GM12878 (cell line): ENCODE results near the gene SASH1. TPM values are rescaled to one million over a fixed set of nuclear protein-coding genes. Genes with fewer than 3 reads are reported as not detected.

ENCODE experiments used
- ATAC-seq: fragments of 200-7000 bp; cut with Tn5 transposase; 3 replicates; pipeline ENCODE4 v1.9.1; 2020; ENCODE audit warnings: mild to moderate bottlenecking, moderate library complexity
- BruUV-seq: library from RNA; stranded (reverse); fragments of 400-500 nt; replicated peaks from 2 replicates; lab custom pipeline; 2021; lab: Mats Ljungman, UMichigan
- CTCF ChIA-PET: fragments of 300-600 bp; sonication (Branson Sonifier 250); formaldehyde crosslinking; extraction: SDS; loops from one replicate; lab custom pipeline; 2021; ENCODE audit warnings: inconsistent platforms; lab: Yijun Ruan, JAX
- POLR2A ChIA-PET: fragments of 350-600 bp; formaldehyde crosslinking; extraction: SDS; loops from one replicate; lab custom pipeline; 2021; ENCODE audit warnings: inconsistent platforms; lab: Charles Lee
- RAD21 ChIA-PET: fragments of 300-600 bp; sonication (Branson Sonifier 250); formaldehyde crosslinking; loops from one replicate; lab custom pipeline; 2023; ENCODE audit warnings: antibody characterized with exemption; ENCODE audit not compliant: unreplicated experiment; lab: Charles Lee
- SMC1A ChIA-PET: fragments of 300-600 bp; sonication (Branson Sonifier 250); formaldehyde crosslinking; loops from one replicate; lab custom pipeline; 2023; ENCODE audit not compliant: unreplicated experiment, uncharacterized antibody; lab: Charles Lee
- DNase-seq: peaks from one replicate; pipeline ENCODE4 v3.0.0-alpha.2; 2011; ENCODE audit warnings: low read depth, low spot score
- FAIRE-seq: peaks from 3 replicates; lab custom pipeline; 2011; peaks lifted over from hg19 to GRCh38; lab: Jason Lieb, UNC
- H2AFZ ChIP-seq: 2 replicates; pipeline ENCODE4 v1.6.0; 2011; ENCODE audit warnings: low read depth, low read length, control low read depth; ENCODE audit not compliant: control insufficient read depth
- H3K27ac ChIP-seq: 2 replicates; pipeline ENCODE4 v1.5.1; 2011; ENCODE audit warnings: control low read depth; ENCODE audit not compliant: control insufficient read depth, insufficient read depth
- H3K27me3 ChIP-seq, 2 experiments: replicated peaks in 1 of 2; 2 replicates each; pipeline versions ENCODE4 v1.6.0 to v1.6.1; 2011; ENCODE audit warnings: low read length in 1 of 2; ENCODE audit not compliant: control insufficient read depth in 2 of 2, insufficient read depth in 2 of 2
- H3K36me3 ChIP-seq, 2 experiments: 2 replicates each; pipeline ENCODE4 v1.5.1; 2011; ENCODE audit warnings: low read length in 1 of 2; ENCODE audit not compliant: control insufficient read depth in 2 of 2, insufficient read depth in 2 of 2
- H3K4me1 ChIP-seq: 2 replicates; pipeline ENCODE4 v1.6.1; 2011; ENCODE audit warnings: mild to moderate bottlenecking, low read length, moderate library complexity, mixed read lengths; ENCODE audit not compliant: control insufficient read depth, insufficient read depth
- H3K4me2 ChIP-seq: 2 replicates; pipeline ENCODE4 v1.6.0; 2011; ENCODE audit warnings: control low read depth; ENCODE audit not compliant: control insufficient read depth, insufficient read depth
- H3K4me3 ChIP-seq: fragments of 200-600 bp; sonication (generic); 2 replicates; pipeline ENCODE4 v1.5.1; 2016
- H3K79me2 ChIP-seq: 2 replicates; pipeline ENCODE4 v1.6.0; 2011; ENCODE audit warnings: low read length; ENCODE audit not compliant: control insufficient read depth, insufficient read depth
- H3K9ac ChIP-seq: 2 replicates; pipeline ENCODE4 v1.8.0; 2011; ENCODE audit warnings: low read length, control low read depth, mixed read lengths; ENCODE audit not compliant: control insufficient read depth, insufficient read depth
- H3K9me3 ChIP-seq: replicated peaks from 3 replicates; pipeline ENCODE4 v1.5.1; 2011; ENCODE audit warnings: mild to moderate bottlenecking, low read length; ENCODE audit not compliant: control insufficient read depth, insufficient read depth
- H4K20me1 ChIP-seq: 2 replicates; pipeline ENCODE4 v1.6.0; 2011; ENCODE audit not compliant: control insufficient read depth, insufficient read depth
- BHLHE40 ChIP-seq, 2 experiments: fragments of 450-650 bp in 1 of 2; IDR thresholded peaks; 2 replicates each; pipeline ENCODE4 v1.6.1; 2011 to 2017; ENCODE audit warnings: low read depth in 2 of 2, borderline replicate concordance in 1 of 2, improper control_type of control experiment in 1 of 2, low read length in 1 of 2, mild to moderate bottlenecking in 1 of 2
- ESRRA ChIP-seq: IDR thresholded peaks from 2 replicates; pipeline ENCODE4 v1.6.1; 2012; ENCODE audit warnings: mild to moderate bottlenecking, low read length, improper control_type of control experiment
- JUNB ChIP-seq: IDR thresholded peaks from 2 replicates; pipeline ENCODE4 v1.6.1; 2016; ENCODE audit warnings: antibody characterized with exemption, mild to moderate bottlenecking
- KLF5 ChIP-seq: fragments of 450-650 bp; IDR thresholded peaks from 2 replicates; pipeline ENCODE4 v1.6.1; 2014; ENCODE audit warnings: mild to moderate bottlenecking; ENCODE audit not compliant: partially characterized antibody
- MEF2A ChIP-seq: IDR thresholded peaks from 2 replicates; pipeline ENCODE4 v1.6.1; 2011; ENCODE audit warnings: low read depth, mild to moderate bottlenecking, low read length, moderate library complexity; ENCODE audit not compliant: insufficient read depth
- MXI1 ChIP-seq: fragments of 150-350 bp; IDR thresholded peaks from 2 replicates; pipeline ENCODE4 v1.6.1; 2011; ENCODE audit warnings: low read depth, mild to moderate bottlenecking, inconsistent platforms, low read length, improper control_type of control experiment
- NFXL1 ChIP-seq: fragments of 450-650 bp; IDR thresholded peaks from 2 replicates; pipeline ENCODE4 v1.6.1; 2017; ENCODE audit warnings: antibody characterized with exemption, mild to moderate bottlenecking, borderline replicate concordance
- RB1 ChIP-seq: fragments of 450-650 bp; formaldehyde crosslinking; IDR thresholded peaks from 2 replicates; pipeline ENCODE4 v1.6.1; 2017; ENCODE audit warnings: mild to moderate bottlenecking, borderline replicate concordance
- SMAD5 ChIP-seq: IDR thresholded peaks from 2 replicates; pipeline ENCODE4 v1.6.1; 2016; ENCODE audit warnings: antibody characterized with exemption, low read depth
- TCF3 ChIP-seq: IDR thresholded peaks from 2 replicates; pipeline ENCODE4 v1.6.1; 2012; ENCODE audit warnings: low read depth, mild to moderate bottlenecking, low read length, borderline replicate concordance; ENCODE audit not compliant: insufficient read depth
- ZSCAN29 ChIP-seq: fragments of 450-650 bp; IDR thresholded peaks from 2 replicates; pipeline ENCODE4 v1.6.1; 2017; ENCODE audit warnings: mild to moderate bottlenecking, moderate library complexity
- ZZZ3 ChIP-seq: IDR thresholded peaks from 2 replicates; pipeline ENCODE4 v1.6.1; 2011; ENCODE audit warnings: low read depth; ENCODE audit not compliant: control insufficient read depth, insufficient read length
- WGBS: methylation state at CpG from one replicate; pipeline ENCODE4 v1.1.6; 2016; ENCODE audit warnings: low lambda C conversion rate; ENCODE audit not compliant: insufficient replicate concordance, insufficient coverage; ENCODE audit errors: missing lambda C conversion rate; 5-methylcytosine and 5-hydroxymethylcytosine counted together
- in situ Hi-C: fragments of 300-500 bp; cut with MboI; formaldehyde crosslinking; loops from 9 replicates; pipeline ENCODE4 v1.14.3; 2018; ENCODE audit warnings: mixed read lengths
- intact Hi-C: fragments of 100-400 bp; cut with micrococcal nuclease; formaldehyde crosslinking; loops from one replicate; pipeline ENCODE4 v1.14.2; 2022; ENCODE audit not compliant: unreplicated experiment
- polyA plus RNA-seq, 11 experiments: library from polyadenylated mRNA; depleted of rRNA in 4 of 11; unstranded in 6 of 11; stranded (reverse) in 5 of 11; fragments of >200 nt; fragmentation: Nextera tagmentation in 4 of 11; fragmentation: Illumina TruSeq in 1 of 11; extraction: Ambion mirVana in 4 of 11; extraction: Trizol in 1 of 11; gene quantifications; 1 replicate in 1 of 11; 2 replicates in 10 of 11; pipeline versions ENCODE4 v1.2.1 to v1.2.3, GENCODE V29; 2011 to 2016; ENCODE audit warnings: inconsistent platforms in 2 of 11, missing spikeins in 2 of 11, low read depth in 1 of 11
- total RNA-seq, 4 experiments: library from RNA; depleted of rRNA in 3 of 4; stranded (reverse); fragments of >200 nt in 3 of 4; fragmentation: Illumina TruSeq in 1 of 4; extraction: Trizol in 1 of 4; gene quantifications; 2 replicates each; pipeline versions ENCODE4 v1.2.1 to v1.2.3, GENCODE V29; 2013 to 2021
- TF ChIP-seq, protein P1 (sequence below): IDR thresholded peaks from 2 replicates; pipeline ENCODE4 v1.6.1; 2011; ENCODE audit warnings: borderline replicate concordance, low read depth, mild to moderate bottlenecking, moderate library complexity, mixed read lengths, low read length; ENCODE audit not compliant: insufficient read depth; ENCODE audit errors: extremely low read length
- TF ChIP-seq, protein P2 (sequence below): fragments of 450-650 bp; IDR thresholded peaks from 2 replicates; pipeline ENCODE4 v1.6.1; 2017; ENCODE audit warnings: mild to moderate bottlenecking

Gene SASH1
- total and polyA plus RNA-seq, 10 of the 15 experiments (the other 5 are each of a cell fraction or from before 2014, with no cell fraction given) = 0.01 to 0.73 (median 0.14) TPM; not detected in 4

DNA sequence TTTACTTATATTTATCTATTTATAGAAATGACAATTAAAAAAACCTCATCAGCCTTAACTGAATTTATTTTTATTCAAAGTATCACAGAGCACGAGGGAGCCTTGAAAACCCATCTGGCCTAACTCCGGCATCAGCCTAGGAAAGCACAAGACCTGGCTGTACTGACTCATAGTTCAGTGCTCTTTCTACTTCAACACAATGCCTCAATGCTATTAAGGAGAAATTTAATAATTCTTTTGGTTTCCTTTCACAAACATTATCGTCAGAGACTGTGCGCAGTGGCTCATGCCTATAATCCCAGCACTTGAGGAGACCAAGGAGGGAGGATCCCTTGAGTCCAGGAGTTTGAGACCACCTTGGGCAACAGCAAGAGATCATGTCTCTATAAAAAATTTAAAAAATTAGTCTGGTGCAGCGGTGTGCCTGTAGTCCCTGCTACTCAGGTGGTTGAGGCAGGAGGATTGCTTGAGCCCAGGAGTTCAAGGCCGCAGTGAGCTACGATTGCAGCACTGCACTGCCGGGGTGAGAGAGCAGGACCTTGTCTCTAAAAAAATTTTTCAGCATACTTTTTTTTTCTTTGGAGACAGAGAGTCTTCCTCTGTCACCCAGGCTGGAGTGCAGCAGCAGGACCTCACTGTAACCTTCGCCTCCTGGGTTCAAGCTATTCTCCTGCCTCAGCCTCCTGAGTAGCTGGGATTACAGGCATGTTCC lies 1.9 kb upstream of the SASH1 start (continued):
- no peak for TF ChIP-seq RB1
- TF ChIP-seq ZZZ3 = no peak
- no peak for TF ChIP-seq KLF5
- TF ChIP-seq ZSCAN29 = no peak
- no peak for TF ChIP-seq MEF2A
- TF ChIP-seq, all 136 proteins: peak for 0

DNA sequence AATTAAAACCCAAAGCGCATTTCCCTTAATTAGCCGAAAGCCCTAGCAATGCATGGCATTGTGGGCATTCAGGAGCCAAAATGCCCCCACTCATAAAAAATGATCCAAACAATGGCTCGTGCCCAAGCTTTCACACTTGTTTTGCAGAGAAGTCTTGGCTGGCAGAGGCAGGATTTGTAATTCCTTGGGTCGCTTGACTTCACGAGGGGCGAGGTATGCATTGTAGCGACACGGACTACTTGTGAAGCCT lies 613 bp upstream of the SASH1 start:
- H3K4me3 ChIP-seq = no peak overlapping the region
- H3K27me3 ChIP-seq = peaks cover 0 to 15% of the 10 kb centered on the region in 2 experiments; a peak in 2 of 4 replicates
- no TSS peak for BruUV-seq
- no peaks in the 10 kb centered on the region for H3K9me3 ChIP-seq
- POLR2A ChIA-PET = no interaction called here
- H3K79me2 ChIP-seq = no peaks in the 10 kb centered on the region
- no peak overlapping the region for H2AFZ ChIP-seq
- ATAC-seq (no peak), FAIRE-seq (no peak), DNase-seq (no peak)
- H3K27ac ChIP-seq = no peak overlapping the region
- no peaks in the 10 kb centered on the region for H3K36me3 ChIP-seq
- RAD21 ChIA-PET = no interaction called here
- no peak overlapping the region for H3K9ac ChIP-seq
- SMC1A ChIA-PET = no interaction called here
- H3K4me1 ChIP-seq = no peaks in the 10 kb centered on the region
- CTCF ChIA-PET = no interaction called here
- TF ChIP-seq JUNB (no peak), TCF3 (no peak), SMAD5 (no peak), MXI1 (no peak), BHLHE40 (IDR thresholded peaks at IDR 0.05; ENCODE audit: borderline replicate concordance in 1 of 2, low read depth in 2 of 2, low read length in 1 of 2) (no peak), NFXL1 (no peak), ESRRA (no peak)
- TF ChIP-seq, protein P1, sequence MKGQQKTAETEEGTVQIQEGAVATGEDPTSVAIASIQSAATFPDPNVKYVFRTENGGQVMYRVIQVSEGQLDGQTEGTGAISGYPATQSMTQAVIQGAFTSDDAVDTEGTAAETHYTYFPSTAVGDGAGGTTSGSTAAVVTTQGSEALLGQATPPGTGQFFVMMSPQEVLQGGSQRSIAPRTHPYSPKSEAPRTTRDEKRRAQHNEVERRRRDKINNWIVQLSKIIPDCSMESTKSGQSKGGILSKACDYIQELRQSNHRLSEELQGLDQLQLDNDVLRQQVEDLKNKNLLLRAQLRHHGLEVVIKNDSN = no peak
- TF ChIP-seq, protein P2, sequence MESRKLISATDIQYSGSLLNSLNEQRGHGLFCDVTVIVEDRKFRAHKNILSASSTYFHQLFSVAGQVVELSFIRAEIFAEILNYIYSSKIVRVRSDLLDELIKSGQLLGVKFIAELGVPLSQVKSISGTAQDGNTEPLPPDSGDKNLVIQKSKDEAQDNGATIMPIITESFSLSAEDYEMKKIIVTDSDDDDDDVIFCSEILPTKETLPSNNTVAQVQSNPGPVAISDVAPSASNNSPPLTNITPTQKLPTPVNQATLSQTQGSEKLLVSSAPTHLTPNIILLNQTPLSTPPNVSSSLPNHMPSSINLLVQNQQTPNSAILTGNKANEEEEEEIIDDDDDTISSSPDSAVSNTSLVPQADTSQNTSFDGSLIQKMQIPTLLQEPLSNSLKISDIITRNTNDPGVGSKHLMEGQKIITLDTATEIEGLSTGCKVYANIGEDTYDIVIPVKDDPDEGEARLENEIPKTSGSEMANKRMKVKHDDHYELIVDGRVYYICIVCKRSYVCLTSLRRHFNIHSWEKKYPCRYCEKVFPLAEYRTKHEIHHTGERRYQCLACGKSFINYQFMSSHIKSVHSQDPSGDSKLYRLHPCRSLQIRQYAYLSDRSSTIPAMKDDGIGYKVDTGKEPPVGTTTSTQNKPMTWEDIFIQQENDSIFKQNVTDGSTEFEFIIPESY = no peak
- WGBS = 29% methylated on average over 8 of the region's 8 CpGs
- intact Hi-C loops = no loop called here
- H3K4me2 ChIP-seq = peak overlapping the region; percentile 30; the same call in 1 of the 2 replicates
- no peaks in the 10 kb centered on the region for H4K20me1 ChIP-seq
- in situ Hi-C loops = no loop called here
